Loucy (cell line): ENCODE data around the gene ADTRP.

Source experiments
- EZH2phosphoT487 ChIP-seq: fragments of 200-600 bp; IDR thresholded peaks from 2 replicates; pipeline ENCODE4 v1.6.1; 2018; ENCODE audit warnings: antibody characterized with exemption, mild to moderate bottlenecking, moderate library complexity, borderline replicate concordance
- TF ChIP-seq, protein P1 (sequence below): fragments of 200-600 bp; sonication (generic); conservative IDR thresholded peaks from 2 replicates; pipeline ENCODE4 v1.5.1; 2014; ENCODE audit warnings: mild to moderate bottlenecking, antibody characterized with exemption, low read length

DNA sequence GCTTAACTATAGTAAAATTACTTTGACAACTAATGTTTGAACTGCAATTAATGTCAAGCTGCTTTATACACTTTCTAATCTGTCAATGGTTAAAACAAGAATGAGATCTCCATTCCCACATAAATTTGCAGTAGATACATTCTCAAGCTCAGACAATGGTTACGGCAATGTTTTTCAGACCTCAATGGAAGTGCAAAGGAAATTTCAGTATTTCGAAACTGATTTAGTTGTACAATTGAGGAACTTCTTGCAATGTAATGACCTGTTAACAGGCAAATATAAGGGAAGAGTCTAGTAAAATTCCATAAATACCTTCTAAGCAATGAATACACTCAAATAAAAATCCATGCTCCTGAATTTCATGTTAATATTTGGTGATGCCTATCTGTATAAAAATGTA, 94.7 kb downstream of the ADTRP start:
- TF ChIP-seq, protein P1, sequence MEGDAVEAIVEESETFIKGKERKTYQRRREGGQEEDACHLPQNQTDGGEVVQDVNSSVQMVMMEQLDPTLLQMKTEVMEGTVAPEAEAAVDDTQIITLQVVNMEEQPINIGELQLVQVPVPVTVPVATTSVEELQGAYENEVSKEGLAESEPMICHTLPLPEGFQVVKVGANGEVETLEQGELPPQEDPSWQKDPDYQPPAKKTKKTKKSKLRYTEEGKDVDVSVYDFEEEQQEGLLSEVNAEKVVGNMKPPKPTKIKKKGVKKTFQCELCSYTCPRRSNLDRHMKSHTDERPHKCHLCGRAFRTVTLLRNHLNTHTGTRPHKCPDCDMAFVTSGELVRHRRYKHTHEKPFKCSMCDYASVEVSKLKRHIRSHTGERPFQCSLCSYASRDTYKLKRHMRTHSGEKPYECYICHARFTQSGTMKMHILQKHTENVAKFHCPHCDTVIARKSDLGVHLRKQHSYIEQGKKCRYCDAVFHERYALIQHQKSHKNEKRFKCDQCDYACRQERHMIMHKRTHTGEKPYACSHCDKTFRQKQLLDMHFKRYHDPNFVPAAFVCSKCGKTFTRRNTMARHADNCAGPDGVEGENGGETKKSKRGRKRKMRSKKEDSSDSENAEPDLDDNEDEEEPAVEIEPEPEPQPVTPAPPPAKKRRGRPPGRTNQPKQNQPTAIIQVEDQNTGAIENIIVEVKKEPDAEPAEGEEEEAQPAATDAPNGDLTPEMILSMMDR: no peak
- no peak for TF ChIP-seq EZH2phosphoT487
